ENCODE results near the gene ZBP1.

ZBP1 gene

DNA sequence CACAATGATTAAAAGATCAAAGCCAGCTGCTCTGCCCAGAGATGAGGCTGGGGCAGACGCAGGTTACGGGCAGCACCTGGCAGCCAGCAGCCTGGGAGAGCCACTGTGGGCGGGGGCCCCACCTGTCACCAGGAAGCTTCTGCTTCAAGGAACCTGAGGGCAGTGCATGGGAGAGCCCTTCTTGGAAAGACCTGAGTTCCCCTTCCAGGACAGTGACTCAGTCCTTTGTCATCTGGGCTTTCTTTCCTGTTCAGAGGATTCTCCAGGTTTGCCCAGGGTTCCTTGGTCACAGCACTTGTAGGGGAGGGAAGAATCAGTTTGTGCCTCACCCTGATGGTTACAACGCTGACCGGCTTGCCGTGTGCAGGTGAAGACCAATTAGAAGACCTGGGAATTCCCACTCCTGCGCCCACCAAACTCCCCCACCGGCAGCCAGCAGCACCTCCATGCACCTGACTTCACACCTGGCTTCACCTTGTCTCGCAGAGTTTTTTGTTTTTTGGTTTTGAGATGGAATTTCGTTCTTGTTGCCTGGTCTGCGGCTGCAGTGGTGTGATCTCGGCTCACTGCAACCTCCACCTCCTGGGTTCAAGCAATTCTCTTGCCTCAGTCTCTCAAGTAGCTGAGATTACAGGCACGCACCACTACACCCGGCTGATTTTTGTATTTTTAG lies 2.0 kb downstream of the ZBP1 start:
- DNase-seq (ENCODE audit: low read depth, low spot score) = no peak

DNA sequence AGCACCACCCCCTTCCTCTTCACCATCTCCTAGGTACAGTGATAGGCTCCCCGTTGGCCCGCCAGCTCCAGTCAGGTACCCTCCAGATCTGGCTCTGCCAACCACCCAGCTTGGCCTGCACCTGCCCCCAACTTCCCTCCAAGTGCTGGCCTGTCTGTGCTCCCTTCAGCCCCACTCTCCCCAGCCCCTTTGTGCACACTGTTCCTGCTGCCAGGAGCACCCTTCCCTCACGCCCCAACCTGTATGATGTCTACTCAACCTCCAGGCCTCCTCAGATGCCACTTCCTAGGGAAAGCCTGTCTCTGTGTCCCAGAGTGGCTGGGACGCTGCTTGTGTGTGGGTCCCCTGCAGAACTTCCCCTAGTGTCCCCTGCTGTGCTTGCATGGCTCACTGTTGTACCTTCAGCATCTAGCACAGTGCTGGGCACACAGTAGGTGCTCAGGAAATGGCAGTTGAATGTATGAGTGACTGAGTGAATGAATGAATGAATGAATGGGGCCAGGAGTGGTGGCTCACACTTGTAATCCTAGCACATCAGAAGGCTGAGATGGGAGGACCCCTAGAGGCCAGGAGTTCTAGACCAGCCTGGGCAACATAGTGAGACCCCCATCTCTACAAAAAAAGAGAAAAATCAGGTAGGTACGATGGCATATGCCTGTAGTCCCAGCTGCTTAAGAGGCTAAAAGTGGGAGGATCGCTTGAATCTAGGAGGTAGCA lies 3.0 kb downstream of the ZBP1 start:
- no peak for DNase-seq (ENCODE audit: low read depth, low spot score)

DNA sequence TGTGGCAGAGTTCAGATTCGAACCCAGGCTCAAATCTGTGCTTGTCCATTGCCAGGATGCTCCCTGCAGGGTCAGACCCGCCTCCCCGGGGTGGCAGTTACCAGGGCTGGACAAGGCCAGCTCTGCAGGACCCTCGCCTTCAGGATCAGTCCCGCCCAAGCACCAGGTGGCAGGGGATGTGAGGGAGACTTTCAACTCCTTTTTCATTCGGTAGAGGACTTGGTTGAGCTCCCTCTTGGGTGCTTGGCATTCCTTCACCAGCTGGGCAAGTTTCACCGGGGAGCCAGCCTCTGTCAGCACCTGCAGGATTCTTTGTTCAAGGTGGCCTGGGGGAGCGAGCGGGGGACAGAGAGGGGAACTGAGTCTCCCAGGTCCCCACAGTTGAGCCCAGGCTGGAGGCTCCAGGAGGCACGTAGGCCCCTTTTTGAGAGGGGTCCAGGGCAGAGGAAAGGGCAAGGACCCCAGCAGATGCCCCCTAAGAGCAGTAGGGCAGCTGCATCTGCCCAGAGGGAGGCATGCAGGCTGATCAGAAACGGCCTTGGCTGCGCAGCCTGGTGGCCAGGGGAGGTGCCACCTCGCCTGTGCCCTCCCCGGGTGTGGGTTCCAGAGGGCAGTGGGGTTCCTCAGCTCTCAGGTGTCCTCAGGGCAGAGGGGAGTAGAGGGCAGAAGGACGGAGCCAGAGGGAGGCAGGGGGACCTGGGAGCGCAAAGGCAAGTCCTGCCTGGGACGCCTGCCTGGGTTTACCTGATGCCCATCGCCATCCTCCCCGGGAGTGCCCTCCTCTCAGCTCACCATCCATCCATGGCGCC lies 3.9 kb downstream of the ZBP1 start:
- no peak for DNase-seq (ENCODE audit: low read depth, low spot score)

DNA sequence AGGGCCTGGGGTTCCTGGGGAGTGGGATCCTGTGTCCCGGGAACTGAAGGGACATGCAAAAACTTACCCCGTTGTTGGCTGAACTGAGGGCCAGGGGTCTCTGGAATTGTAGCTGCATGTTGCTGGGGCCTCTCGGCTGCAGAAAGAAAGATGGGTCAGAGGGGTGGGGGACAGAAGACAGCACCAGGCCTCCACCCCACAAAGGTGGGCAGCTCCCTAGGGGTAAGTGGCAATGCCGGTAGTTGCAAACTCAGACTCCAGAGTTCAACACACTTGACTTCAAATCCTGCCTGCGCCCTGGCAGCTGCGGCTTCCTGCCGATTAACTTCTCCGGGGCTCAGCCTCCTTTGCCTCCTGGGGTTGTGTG lies 4.8 kb downstream of the ZBP1 start:
- DNase-seq (ENCODE audit: low read depth, low spot score) = no peak

- DNase-seq (ENCODE audit: low read depth, low spot score) = no peak
Measured at GRCh38 chr20:57614490-57615444, 5.5 kb downstream of the ZBP1 start.

DNA sequence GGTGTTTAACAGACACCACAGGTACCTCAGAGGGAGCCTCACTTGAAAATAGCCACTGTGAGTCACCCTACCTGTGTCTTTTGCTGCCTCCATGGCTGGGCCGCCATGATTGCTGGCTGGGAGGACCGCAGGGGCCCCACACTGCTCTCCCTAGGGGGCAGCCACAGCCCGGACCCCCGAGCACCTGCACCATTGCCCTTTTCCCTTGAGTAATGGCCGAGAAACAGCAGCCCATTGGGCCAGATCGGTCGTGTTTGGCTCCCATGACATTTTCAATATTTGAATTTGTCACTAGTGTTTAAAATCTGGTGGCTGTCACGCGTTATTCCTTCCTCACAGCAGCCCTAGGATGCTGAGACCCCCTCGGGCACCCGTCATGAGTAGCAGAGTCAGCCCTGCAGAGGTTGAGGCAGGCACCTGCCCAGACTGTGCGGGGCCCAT lies 6.7 kb downstream of the ZBP1 start:
- no peak for DNase-seq (ENCODE audit: low read depth, low spot score)

DNA sequence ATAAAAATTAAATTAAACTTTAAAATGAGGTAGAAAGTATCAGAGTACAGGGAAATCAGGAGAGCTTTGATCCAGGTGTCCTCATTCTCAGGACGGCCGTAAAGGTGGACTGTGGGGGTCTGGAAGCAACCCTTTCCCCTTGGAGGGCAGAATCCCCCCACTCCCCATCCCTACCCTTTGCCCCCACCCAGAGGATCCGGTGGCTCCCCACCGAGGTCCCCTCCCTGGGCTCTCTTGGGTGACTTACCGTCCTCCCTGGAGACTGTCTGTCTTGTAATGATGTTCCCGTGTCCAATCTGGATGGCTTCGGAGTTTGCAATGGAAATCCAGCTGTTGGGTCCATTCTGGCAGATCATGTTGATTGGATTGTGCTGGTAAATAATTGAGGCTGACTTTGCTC lies 7.3 kb downstream of the ZBP1 start:
- DNase-seq (ENCODE audit: low read depth, low spot score) = no peak

GRCh38 chr20:57612436-57612835 lies 7.8 kb downstream of the ZBP1 start:
- no peak for DNase-seq (ENCODE audit: low read depth, low spot score)

- no peak for DNase-seq (ENCODE audit: low read depth, low spot score)
Measured at GRCh38 chr20:57611586-57612311, 8.5 kb downstream of the ZBP1 start.

- no peak for DNase-seq (ENCODE audit: low read depth, low spot score)
Measured at GRCh38 chr20:57610261-57610952, 9.8 kb downstream of the ZBP1 start.

DNA sequence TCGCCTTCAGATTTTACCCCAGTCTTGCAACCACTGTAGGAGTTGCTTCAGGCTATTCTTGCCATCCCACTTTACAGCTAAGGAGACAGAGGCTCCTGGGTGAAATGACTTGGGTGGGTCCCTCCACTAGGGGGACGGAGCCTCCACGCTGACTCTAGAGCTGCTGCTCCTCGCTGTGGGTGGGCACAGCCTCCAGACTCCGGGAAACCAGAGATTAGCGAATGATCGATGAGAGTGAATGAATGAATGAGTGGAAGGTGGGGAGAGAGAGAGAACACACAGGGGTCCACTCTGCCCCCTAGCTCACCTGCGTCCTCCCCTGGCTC lies 10.4 kb downstream of the ZBP1 start:
- no peak for DNase-seq (ENCODE audit: low read depth, low spot score)

DNA sequence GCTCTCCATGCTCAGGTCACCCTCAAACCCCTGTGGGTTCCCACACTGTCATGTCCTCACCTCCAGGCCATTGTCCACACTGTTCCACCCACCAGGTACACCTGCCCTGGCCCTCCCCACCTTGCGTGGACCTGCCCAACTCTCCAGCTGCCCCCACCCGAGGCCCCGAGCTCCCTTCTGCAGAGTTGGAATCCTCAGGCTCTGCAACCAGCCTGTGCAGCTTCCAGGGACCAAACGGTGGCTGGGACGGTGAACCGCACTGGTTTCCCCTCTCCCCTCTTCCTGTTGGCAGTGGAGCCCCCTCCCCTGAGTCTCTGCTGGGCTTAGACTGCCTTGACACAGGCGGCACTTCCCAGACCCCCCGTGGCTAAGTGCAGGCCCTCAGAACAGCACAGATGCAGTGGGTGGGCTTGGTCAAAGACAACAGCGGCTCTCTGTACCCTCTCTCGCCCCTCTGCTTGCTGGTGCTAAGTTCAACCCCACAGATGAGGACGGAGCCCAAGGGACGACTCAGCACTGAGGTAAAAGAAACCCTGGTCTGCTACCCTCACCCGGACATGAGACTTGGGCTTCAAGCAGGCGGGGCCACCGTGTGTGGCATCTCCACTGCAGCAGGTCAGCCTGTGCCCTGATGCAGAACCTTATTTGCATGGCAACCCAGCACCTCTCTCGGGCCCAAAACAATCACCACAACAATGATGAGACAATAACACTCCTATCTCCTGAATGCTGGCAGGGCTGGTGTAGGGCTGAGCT lies 11.0 kb downstream of the ZBP1 start:
- DNase-seq (ENCODE audit: low read depth, low spot score) = no peak

GRCh38 chr20:57608516-57608915 lies 11.7 kb downstream of the ZBP1 start:
- DNase-seq (ENCODE audit: low read depth, low spot score) = no peak

- no peak for DNase-seq (ENCODE audit: low read depth, low spot score)
Measured at GRCh38 chr20:57605878-57606277, 14.3 kb downstream of the ZBP1 start.

- no peak for DNase-seq (ENCODE audit: low read depth, low spot score)
Measured at GRCh38 chr20:57605045-57605444, 15.2 kb downstream of the ZBP1 start.

GRCh38 chr20:57603120-57603519 lies 17.1 kb downstream of the ZBP1 start:
- DNase-seq (ENCODE audit: low read depth, low spot score) = no peak

DNA sequence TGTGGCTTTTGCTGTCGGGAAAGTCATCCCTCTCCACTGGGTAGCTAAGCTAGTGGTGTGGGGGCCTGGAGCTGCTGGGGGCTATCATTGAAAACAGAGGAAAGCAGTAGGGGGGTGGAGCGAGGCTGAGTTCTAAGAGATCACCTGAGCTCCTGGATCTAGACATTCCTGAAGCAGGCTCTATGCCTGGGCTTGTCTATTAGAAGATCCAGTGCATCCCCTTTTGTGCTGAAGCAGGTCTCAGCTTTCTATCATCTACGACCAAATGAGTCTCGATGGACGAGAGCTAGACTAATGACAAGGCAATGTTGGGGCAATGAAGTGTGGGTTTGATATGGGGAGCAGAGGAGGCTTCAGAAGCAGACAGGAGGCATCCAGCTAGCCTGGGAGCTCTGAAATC lies 18.5 kb downstream of the ZBP1 start:
- no peak for DNase-seq (ENCODE audit: low read depth, low spot score)

- no peak for DNase-seq (ENCODE audit: low read depth, low spot score)
Measured at GRCh38 chr20:57601211-57601570, 19.0 kb downstream of the ZBP1 start.

DNA sequence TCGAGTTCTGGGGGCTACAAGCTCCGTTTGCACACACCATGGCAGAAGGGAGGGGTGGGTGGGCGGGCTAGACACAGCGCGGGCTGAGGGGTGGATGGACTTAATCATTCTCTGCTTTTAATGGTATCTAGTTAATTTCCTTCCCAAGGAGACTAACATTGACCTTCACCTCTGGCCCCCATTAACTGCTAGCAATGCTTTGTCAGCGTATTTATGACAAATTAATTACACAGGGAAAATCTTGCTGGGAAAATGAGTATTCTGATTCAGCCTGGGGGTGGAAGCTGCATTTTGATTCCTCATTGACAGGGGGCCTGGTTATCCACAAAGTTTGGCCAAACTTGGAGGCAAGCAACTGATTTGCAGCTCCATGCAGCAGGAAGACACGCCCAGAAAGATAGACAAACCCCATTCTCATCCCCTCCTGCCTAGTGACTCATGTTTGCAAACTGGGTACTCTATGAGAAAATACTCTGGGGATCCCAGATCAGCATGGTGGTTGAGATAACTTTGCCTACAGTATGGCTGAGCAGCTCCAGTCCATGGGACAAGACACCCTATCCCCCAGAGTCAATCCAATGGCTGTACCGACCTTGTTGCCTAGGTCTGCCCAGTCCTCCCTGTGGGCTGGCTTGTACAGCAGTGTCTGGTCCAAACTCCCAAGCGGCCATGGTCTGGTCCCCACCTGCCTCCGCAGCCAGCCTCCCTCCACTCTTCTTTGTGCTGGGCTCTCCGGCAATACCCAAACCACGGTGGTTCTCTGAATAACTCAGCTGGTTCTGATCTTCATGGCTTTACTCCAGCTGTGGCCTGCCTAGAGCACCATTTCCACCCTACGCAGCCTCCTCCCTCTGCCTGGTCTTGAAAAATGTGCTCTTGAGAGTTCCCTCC lies 19.7 kb downstream of the ZBP1 start:
- no peak for DNase-seq (ENCODE audit: low read depth, low spot score)

Data from activated CD4-positive, CD25-positive, alpha-beta regulatory T cell treated with anti-CD3 and anti-CD28 coated beads, Interleukin-2, amount 50 U/mL, for 16 hours (primary cell).